ENCODE measurements around the gene SBF2.

Gene SBF2

DNA sequence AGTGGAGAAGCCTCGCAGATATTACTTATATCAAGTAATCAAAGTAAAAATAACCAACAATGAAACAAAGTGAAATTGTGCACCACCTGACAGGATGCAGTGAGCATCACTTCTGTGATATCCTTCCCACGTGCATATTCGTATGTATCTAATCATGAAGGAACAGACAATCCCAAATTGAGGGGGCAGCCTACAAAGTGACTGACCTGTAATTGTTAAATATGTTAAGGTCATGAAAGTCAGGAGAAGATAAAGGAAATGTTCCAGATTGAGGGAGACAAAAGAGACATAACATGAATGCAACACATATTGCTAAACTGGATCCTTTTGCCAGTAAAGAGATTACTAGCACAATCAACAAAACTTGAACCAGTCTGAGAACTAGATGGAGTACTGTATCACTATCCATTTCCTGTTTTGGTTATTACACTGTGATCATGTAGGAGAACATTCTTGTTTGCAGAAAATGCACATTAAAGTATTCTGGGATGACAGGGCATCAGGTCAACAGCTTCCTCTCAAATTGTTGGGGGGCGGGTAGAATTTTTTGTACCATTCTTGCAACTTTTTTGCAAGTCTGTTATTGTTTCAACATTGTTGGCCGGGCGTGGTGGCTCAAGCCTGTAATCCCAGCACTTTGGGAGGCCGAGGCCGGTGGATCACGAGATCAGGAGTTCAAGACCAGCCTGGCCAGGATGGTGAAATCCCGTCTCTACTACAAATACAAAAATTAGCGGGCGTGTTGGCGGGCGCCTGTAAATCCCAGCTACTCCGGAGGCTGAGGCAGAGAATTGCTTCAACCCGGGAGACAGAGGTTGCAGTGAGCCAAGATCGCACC is 2.0 kb downstream of the SBF2 start:
- TF ChIP-seq, protein P1, sequence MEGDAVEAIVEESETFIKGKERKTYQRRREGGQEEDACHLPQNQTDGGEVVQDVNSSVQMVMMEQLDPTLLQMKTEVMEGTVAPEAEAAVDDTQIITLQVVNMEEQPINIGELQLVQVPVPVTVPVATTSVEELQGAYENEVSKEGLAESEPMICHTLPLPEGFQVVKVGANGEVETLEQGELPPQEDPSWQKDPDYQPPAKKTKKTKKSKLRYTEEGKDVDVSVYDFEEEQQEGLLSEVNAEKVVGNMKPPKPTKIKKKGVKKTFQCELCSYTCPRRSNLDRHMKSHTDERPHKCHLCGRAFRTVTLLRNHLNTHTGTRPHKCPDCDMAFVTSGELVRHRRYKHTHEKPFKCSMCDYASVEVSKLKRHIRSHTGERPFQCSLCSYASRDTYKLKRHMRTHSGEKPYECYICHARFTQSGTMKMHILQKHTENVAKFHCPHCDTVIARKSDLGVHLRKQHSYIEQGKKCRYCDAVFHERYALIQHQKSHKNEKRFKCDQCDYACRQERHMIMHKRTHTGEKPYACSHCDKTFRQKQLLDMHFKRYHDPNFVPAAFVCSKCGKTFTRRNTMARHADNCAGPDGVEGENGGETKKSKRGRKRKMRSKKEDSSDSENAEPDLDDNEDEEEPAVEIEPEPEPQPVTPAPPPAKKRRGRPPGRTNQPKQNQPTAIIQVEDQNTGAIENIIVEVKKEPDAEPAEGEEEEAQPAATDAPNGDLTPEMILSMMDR (IDR thresholded peaks at IDR 0.05; ENCODE audit: control extremely low read depth, extremely low read depth, low read depth, missing control alignments), result no peak
- DNase-seq (ENCODE audit: extremely low spot score), result no peak
- ChIA-PET CTCF (interaction anchor here (1.0 kb wide), 2 partner anchors 36 to 84 kb away, joined by 3 read pairs; no protein-coding TSS in a partner anchor), POLR2A (no interaction called here)

- ChIA-PET POLR2A (no interaction called here), CTCF (interaction anchor here (0.9 to 1.0 kb wide), 2 partner anchors 8 to 9 kb away, joined by 3 to 5 read pairs; no protein-coding TSS in a partner anchor)
- TF ChIP-seq, protein P1 (IDR thresholded peaks at IDR 0.05; ENCODE audit: control extremely low read depth, extremely low read depth, low read depth, missing control alignments), result no peak
- no peak for DNase-seq (ENCODE audit: extremely low spot score)
Measured at GRCh38 chr11:10289765-10290380, 4.1 kb downstream of the SBF2 start.

DNA sequence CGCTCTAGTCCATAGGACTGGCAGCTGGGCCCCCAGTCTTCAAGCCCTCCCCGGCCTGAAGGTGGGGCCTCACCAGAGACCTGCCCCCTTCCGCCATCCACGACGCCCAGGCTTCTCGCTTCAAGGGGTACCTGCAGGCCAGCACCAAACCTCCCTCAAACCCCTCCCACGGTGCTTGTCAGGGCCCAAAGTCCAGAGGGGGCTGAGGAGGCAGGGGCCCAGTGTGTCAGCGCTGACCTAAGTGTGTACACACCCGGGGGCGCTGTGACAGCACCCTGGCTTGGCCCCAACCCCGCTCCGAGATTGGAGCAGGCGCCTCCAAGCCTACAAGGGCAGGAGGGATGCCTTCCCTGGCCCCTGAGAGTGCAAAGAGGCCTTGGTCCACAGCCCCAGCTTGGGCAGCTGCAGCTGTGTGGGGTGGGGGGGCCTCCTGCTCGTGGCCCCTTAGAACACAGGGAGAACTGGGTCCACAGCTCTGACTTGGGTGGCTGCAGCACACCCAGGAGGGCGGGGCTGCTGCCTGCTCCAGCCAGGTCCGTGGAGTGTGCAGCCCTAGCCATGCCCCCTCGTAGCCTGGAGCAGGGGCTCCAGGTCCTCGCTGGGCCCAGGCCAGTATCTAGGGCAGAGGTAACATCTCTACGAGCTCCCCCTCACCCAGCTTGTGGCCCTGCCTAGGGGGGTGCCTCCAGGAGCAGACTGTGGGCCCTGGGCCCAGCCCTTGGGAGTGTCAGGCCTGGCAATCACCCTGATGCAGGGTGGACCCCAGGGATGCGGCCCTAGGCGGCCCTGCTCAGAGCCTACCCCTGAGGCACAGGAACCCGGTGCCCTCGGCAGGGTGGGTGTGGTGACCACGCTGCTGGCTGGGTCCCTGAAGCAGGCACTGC is 4.9 kb downstream of the SBF2 start:
- ChIA-PET CTCF (interaction anchor here (0.6 to 1.0 kb wide), 3 partner anchors 8 to 15 kb away, joined by 3 to 5 read pairs (median 3); no protein-coding TSS in a partner anchor), POLR2A (no interaction called here)
- TF ChIP-seq, protein P1 (IDR thresholded peaks at IDR 0.05; ENCODE audit: control extremely low read depth, extremely low read depth, low read depth, missing control alignments), result no peak
- no peak for DNase-seq (ENCODE audit: extremely low spot score)

DNA sequence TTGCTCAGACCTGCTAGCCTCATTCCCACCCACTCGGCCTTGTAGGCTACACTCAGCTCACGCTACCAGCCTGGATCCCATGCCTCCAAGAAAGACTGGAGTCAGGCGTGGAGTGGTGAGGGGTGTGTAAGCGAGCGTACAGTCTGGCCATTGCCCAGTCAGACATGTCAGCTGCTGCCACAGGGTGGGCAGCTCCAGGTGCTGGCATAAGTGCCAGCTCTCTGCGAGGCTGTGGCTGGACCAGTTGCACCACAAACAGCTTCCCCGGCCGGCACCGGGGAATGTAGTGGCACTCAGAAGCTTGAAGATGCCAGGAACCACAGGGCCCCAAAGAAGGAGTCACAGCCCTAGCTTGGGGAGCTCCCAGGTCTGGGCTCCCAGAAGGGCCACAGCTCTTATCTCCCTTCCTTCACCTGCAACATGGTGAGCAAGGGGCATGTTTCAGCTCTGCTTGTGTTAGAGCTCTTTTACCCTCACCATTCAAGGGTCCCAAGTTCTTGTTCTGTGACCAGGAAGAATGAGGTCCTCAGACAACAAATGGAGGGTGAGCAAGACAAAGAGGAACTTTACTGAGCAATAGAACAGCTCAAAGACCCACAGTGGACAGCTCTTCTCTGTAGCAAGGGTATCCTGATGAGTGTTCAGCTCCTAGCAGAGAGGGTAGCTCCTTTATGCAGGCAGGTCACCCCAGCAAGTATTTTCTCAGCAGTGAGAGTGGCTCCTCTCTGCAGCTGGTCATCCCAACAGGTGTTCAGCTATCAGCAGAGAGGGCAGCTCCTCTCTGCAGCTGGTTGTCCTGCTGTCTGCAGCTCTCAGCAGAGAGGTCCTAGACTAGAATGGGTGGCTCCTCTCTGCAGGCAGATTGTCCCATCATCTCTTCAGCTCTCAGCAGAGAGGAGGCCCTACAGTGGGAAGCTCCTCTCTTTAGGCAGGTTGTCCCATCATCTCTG is 6.0 kb downstream of the SBF2 start:
- TF ChIP-seq, protein P1 (IDR thresholded peaks at IDR 0.05; ENCODE audit: control extremely low read depth, extremely low read depth, low read depth, missing control alignments), result no peak
- DNase-seq (ENCODE audit: extremely low spot score), result no peak
- CTCF ChIA-PET, result interaction anchor here (0.7 to 1.4 kb wide), 4 partner anchors 16 to 80 kb away, joined by 3 to 6 read pairs (median 4); no protein-coding TSS in a partner anchor
- POLR2A ChIA-PET, result no interaction called here

GRCh38 chr11:10287140-10287539 is 6.9 kb downstream of the SBF2 start:
- TF ChIP-seq, protein P1 (IDR thresholded peaks at IDR 0.05; ENCODE audit: control extremely low read depth, extremely low read depth, low read depth, missing control alignments), result no peak
- ChIA-PET POLR2A (no interaction called here), CTCF (interaction anchor here (1.1 to 1.4 kb wide), 3 partner anchors 17 to 79 kb away, joined by 3 to 6 read pairs (median 5); no protein-coding TSS in a partner anchor)
- no peak for DNase-seq (ENCODE audit: extremely low spot score)

Data from GM10248 (cell line).